HUES6 (cell line): ENCODE data around the gene TBX1.
"Not testable (repeated sequence)": the region's sequence is repeated elsewhere in the genome, so short reads cannot be mapped to it uniquely, and the experiment has no call there.

Experiments
- H3K27ac ChIP-seq: 2 replicates; pipeline ENCODE4 v1.7.0; 2013; ENCODE audit warnings: low read depth, mild to moderate bottlenecking, low read length, inconsistent platforms
- H3K27me3 ChIP-seq: 2 replicates; pipeline ENCODE4 v1.6.1; 2013; ENCODE audit warnings: low read length; ENCODE audit not compliant: control insufficient read depth, insufficient read depth
- H3K36me3 ChIP-seq: 2 replicates; pipeline ENCODE4 v1.6.1; 2013; ENCODE audit warnings: low read length; ENCODE audit not compliant: control insufficient read depth, insufficient read depth
- H3K4me1 ChIP-seq: 2 replicates; pipeline ENCODE4 v1.6.1; 2013; ENCODE audit warnings: low read length; ENCODE audit not compliant: control insufficient read depth, insufficient read depth
- H3K4me3 ChIP-seq: 2 replicates; pipeline ENCODE4 v1.5.1; 2013; ENCODE audit warnings: low read depth, low read length
- H3K9ac ChIP-seq: one replicate; pipeline ENCODE4 v1.6.1; 2013; ENCODE audit warnings: mild to moderate bottlenecking, low read length
- H3K9me3 ChIP-seq: 2 replicates; pipeline ENCODE4 v1.6.1; 2013; ENCODE audit warnings: low read depth, low read length; ENCODE audit not compliant: control insufficient read depth, insufficient read depth

TBX1 gene

DNA sequence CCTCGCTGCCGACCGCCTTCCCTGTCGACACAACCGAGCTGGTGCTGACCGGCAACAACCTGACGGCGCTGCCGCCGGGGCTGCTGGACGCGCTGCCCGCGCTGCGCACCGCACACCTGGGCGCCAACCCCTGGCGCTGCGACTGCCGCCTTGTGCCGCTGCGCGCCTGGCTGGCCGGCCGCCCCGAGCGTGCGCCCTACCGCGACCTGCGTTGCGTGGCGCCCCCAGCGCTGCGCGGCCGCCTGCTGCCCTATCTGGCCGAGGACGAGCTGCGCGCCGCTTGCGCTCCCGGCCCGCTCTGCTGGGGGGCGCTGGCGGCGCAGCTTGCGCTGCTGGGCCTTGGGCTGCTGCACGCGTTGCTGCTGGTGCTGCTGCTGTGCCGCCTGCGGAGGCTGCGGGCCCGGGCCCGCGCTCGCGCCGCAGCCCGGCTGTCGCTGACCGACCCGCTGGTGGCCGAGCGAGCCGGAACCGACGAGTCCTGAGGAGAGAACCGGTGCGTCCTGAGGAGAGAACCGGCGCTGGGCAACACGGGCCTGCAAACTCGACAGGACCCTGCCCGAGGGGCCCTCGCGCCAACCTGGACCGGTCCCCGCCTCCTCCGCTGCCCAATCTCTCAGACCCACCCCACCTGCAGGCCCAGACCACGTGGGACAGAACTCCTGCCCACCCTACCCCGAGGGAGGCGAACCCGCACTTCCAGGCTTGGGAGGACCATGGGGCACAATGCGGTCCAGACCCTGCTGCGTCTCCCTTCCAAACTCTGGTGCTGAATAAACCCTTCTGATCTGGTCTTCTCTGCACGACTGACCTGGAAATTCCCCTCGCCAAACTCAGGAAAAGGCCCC lies 36.4 kb upstream of the TBX1 start:
- peaks cover 7% of the 10 kb centered on the region; the same call in 1 of the 2 replicates for H3K36me3 ChIP-seq
- H3K9me3 ChIP-seq, result no peaks in the 10 kb centered on the region
- H3K4me3 ChIP-seq, result peak overlapping the region; percentile 63
- no peak overlapping the region for H3K27ac ChIP-seq
- H3K9ac ChIP-seq, result no peak overlapping the region
- peaks cover 30% of the 10 kb centered on the region for H3K4me1 ChIP-seq
- peaks cover 100% of the 10 kb centered on the region for H3K27me3 ChIP-seq

DNA sequence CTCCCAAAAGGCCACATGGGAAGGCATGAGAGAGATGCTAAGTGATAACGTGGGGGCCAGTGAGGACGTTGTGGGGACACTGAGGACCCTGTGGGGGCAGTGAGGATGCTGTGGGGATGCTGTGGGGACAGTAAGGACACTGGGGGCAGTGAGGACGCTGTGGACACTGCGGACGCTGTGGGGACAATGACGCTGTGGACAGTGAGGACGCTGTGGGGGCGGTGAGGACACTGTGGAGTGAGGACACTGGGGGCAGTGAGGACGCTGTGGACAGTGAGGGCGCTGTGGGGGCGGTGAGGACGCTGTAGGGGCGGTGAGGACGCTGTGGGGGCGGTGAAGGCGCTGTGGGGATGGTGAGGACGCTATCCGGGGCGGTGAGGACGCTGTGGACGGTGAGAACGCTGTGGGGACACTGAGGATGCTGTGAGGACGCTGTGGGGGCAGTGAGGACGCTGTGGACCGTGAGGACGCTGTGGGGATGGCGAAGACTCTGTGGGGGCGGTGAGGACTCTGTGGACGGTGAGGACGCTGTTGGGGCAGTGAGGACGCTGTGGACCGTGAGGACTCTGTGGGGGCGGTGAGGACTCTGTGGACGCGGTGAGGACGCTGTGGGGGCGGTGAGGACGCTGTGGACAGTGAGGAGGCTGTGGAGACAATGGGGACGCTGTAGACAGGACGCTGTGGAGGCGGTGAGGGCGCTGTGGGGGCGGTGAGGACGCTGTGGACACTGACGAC lies 35.5 kb upstream of the TBX1 start:
- Histone ChIP-seq H3K9ac (no peak overlapping the region), H3K9me3 (no peaks in the 10 kb centered on the region), H3K36me3 (peaks cover 4% of the 10 kb centered on the region; the same call in 1 of the 2 replicates), H3K27ac (no peak overlapping the region), H3K27me3 (peaks cover 100% of the 10 kb centered on the region), H3K4me1 (peaks cover 30% of the 10 kb centered on the region), H3K4me3 (peak overlapping the region; percentile 63; the same call in 1 of the 2 replicates)

DNA sequence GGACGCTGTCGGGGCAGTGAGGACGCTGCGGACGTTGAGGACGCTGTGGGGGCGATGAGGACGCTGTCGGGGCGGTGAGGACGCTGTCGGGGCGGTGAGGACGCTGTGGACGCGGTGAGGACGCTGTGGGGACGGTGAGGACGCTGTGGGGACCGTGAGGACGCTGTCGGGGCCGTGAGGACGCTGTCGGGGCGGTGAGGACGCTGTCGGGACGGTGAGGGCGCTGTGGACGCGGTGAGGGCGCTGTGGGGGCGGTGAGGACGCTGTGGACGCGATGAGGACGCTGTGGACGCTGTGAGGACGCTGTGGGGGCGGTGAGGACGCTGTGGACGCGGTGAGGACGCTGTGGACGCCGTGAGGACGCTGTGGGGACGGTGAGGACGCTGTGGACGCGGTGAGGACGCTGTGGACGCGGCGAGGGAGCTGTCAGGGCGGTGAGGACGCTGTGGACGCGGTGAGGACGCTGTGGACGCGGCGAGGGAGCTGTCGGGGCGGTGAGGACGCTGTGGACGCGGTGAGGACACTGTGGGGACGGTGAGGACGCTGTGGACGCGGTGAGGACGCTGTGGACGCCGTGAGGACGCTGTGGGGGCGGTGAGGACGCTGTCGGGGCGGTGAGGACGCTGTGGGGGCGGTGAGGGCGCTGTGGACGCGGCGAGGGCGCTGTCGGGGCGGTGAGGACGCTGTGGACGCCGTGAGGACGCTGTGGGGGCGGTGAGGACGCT lies 34.4 kb upstream of the TBX1 start:
- H3K27me3 ChIP-seq, result peaks cover 93% of the 10 kb centered on the region
- not testable (repeated sequence) for H3K9me3 ChIP-seq, H3K27ac ChIP-seq, H3K9ac ChIP-seq, H3K36me3 ChIP-seq, H3K4me3 ChIP-seq
- peaks cover 29% of the 10 kb centered on the region for H3K4me1 ChIP-seq

DNA sequence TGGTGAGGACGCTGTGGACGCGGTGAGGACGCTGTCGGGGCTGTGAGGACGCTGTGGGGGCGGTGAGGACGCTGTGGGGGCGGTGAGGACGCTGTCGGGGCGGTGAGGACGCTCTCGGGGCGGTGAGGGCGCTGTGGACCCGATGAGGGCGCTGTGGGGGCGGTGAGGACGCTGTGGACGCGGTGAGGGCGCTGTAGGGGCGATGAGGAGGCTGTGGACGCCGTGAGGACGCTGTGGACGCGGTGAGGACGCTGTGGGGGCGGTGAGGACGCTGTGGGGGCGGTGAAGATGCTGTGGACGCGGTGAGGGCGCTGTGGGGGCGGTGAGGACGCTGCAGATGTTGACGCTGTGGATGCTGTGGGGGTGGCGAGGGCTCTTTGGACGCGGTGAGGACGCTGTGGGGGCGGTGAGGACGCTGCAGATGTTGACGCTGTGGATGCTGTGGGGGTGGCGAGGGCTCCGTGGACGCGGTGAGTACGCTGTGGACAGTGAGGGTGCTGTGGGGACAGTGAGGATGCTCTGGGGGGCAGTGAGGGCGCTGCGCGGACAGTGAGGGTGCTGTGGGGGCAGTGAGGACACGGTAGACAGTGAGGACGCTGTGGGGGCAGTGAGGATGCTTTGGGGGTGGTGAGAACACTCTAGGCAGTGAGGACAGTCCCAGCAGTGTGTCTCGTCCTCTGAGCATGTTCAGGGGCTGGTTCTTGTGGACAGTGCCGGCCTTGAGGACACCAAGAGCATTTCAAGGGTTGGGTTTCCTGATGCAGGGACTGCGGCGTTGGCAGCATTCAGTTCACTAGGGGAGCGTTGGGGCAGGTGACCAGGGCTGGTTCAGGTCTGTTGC lies 33.0 kb upstream of the TBX1 start:
- no peak overlapping the region for H3K9ac ChIP-seq
- peaks cover 80% of the 10 kb centered on the region for H3K27me3 ChIP-seq
- H3K36me3 ChIP-seq, result no peaks in the 10 kb centered on the region
- H3K27ac ChIP-seq, result no peak overlapping the region
- H3K4me3 ChIP-seq, result no peak overlapping the region
- peaks cover 19% of the 10 kb centered on the region for H3K4me1 ChIP-seq
- no peaks in the 10 kb centered on the region for H3K9me3 ChIP-seq

DNA sequence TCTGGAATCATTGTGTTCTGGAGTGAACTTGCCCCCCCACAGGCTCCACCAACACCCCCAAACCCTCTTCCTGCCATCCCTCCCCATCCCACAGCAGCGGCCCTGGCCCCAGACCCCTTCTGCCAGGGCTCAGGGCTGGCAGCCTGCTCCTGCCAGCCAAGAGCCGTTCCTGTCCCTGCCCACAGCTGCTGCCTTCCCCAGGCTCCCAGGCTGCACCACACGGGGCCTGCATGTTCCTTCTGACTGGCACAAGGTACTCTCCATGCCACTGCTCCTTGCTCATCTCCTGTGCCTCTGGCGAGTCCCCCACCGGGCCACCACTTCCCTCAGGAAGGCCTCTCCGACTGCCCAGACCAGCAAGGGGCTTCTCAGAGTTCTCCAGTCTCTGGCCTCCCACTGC lies 32.3 kb upstream of the TBX1 start:
- no peak overlapping the region for H3K27ac ChIP-seq
- H3K9me3 ChIP-seq, result no peaks in the 10 kb centered on the region
- no peak overlapping the region for H3K9ac ChIP-seq
- peaks cover 11% of the 10 kb centered on the region for H3K4me1 ChIP-seq
- peaks cover 76% of the 10 kb centered on the region for H3K27me3 ChIP-seq
- no peaks in the 10 kb centered on the region for H3K36me3 ChIP-seq
- H3K4me3 ChIP-seq, result no peak overlapping the region

DNA sequence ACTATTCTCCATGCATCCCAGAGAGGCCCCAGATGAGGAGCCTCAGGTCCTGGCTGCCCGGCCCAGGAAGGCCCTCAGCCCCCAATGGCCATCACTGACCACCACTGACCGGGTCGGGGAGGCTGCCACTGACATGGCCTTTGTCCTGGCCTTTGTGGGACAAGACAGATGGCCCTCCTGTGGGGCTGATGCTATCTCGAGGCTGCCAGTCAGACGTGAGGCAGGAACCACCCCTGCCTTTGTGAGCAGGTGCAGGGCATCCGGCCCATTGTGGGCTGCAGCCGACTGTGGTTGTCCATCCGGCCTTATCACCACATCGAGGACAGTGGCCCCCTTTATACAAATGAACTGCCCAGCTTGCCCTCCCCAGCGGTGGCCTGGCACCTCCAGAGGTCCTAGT lies 31.7 kb upstream of the TBX1 start:
- Histone ChIP-seq H3K36me3 (no peaks in the 10 kb centered on the region), H3K4me1 (peaks cover 7% of the 10 kb centered on the region), H3K4me3 (no peak overlapping the region), H3K9me3 (no peaks in the 10 kb centered on the region), H3K27ac (no peak overlapping the region), H3K27me3 (peaks cover 76% of the 10 kb centered on the region), H3K9ac (no peak overlapping the region)

DNA sequence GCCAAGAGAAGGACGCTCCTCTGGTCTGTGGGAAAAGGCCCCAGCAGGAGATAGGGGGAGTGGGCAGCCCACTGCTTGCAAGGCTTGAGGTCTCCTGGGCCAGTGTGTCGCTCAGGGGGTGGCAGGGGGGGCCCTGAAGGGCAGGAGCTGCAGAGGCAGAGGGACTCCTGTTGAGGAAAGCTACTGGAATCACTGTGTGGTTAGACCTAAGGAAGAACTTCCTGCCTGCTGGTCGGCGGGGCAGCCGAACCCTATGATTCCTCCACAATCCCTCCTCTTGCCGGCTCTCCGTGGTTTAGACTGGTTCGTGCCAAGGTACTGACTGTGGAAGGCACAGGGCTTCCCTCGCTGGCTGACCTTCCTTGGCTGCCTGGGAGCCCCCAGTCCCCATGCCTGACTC lies 31.1 kb upstream of the TBX1 start:
- Histone ChIP-seq H3K4me3 (no peak overlapping the region), H3K27me3 (peaks cover 69% of the 10 kb centered on the region), H3K4me1 (peaks cover 4% of the 10 kb centered on the region), H3K36me3 (no peaks in the 10 kb centered on the region), H3K9me3 (no peaks in the 10 kb centered on the region), H3K27ac (no peak overlapping the region), H3K9ac (no peak overlapping the region)

DNA sequence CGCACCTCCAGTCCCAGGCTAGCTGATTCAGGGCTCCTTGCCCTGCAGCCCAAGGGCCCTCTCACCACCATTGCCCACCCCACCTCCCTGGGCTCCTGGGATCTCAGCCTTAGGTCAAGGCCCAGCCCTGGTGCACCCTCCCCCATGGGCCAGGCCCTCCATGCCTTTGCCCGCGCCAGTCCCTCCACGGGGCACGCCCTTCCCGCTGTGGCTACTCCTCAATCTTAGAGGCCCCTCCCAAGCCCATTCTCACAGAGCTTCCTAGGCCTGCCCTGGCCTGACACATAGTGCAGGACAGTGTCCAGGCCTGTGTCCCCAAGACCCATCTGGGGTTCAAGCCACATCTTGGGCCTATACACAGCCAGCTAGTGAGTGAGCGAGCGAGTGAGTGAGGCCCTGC lies 30.4 kb upstream of the TBX1 start:
- Histone ChIP-seq H3K4me3 (no peak overlapping the region), H3K9me3 (no peaks in the 10 kb centered on the region), H3K4me1 (no peaks in the 10 kb centered on the region), H3K27me3 (peaks cover 67% of the 10 kb centered on the region), H3K9ac (no peak overlapping the region), H3K36me3 (no peaks in the 10 kb centered on the region), H3K27ac (no peak overlapping the region)

DNA sequence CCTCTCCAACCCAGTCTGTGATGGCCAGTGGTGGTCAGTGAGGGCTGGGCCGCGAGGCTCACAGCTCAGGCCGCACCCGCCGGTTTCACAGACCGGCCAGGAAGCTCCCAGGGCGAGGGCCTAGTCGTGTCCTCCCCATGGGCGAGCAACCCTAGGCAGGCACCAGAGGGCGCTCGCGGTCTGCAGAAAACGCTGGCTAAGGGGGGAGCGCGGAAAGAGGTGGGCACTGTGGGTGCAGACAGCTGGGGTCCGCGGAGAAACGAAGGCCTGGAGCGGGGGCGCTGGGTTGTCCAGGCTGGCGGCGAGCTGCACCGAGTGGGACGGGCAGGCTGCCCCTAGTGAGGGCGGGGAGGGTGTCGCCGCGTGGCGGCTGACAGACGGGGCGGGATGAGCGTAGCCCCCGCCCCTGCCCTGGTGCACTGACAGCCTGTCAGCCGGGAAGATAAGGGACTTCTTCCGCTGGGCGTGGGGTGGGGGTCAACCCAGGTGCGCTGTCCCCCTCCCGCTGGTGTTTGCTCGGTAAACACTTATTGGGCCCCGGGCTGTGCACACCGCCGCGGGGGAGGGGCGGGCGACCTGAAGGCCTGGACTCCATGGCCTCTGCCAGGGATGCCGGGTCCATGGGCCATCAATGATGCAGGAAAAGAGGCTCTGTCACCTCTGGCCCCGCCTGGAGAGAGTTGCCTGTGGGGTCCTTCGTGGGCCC lies 29.8 kb upstream of the TBX1 start:
- H3K36me3 ChIP-seq, result no peaks in the 10 kb centered on the region
- peak overlapping the region; percentile 54 for H3K4me3 ChIP-seq
- no peaks in the 10 kb centered on the region for H3K4me1 ChIP-seq
- no peaks in the 10 kb centered on the region for H3K9me3 ChIP-seq
- peaks cover 63% of the 10 kb centered on the region for H3K27me3 ChIP-seq
- H3K27ac ChIP-seq, result no peak overlapping the region
- no peak overlapping the region for H3K9ac ChIP-seq
